Measurements from ENCODE around the gene SLC7A6.
"Not testable (repeated sequence)": the region's sequence is repeated elsewhere in the genome, so short reads cannot be mapped to it uniquely, and the experiment has no call there.

The SLC7A6 gene

GRCh38 chr16:68287276-68288251, 23.2 kb downstream of the SLC7A6 start:
- Histone ChIP-seq H3K9me3 (ENCODE audit: low read depth, low read length) (no peaks in the 10 kb centered on the region), H3K27ac (no peak overlapping the region), H3K36me3 (ENCODE audit: insufficient read depth, low read length) (no peaks in the 10 kb centered on the region; the same call in 1 of the 2 replicates), H3K9ac (ENCODE audit: insufficient read length) (no peak overlapping the region), H3K4me3 (no peak overlapping the region)
- TF ChIP-seq FOXP2 (optimal IDR thresholded peaks at IDR 0.05; ENCODE audit: control extremely low read depth, extremely low read length, insufficient read depth) (no peak), EZH2 (IDR thresholded peaks at IDR 0.05) (no peak), POLR2AphosphoS5 (IDR thresholded peaks at IDR 0.05; ENCODE audit: borderline replicate concordance, low read depth, low read length) (no peak)
- no peak for DNase-seq (ENCODE audit: low read depth, low spot score)

- H3K9me3 ChIP-seq (ENCODE audit: low read depth, low read length): no peaks in the 10 kb centered on the region
- no peaks in the 10 kb centered on the region; the same call in 1 of the 2 replicates for H3K36me3 ChIP-seq (ENCODE audit: insufficient read depth, low read length)
- no peak overlapping the region for H3K27ac ChIP-seq
Measured at GRCh38 chr16:68288252-68288650, 23.9 kb downstream of the SLC7A6 start.

GRCh38 chr16:68288796-68289195, 24.5 kb downstream of the SLC7A6 start:
- H3K27ac ChIP-seq; H3K36me3 ChIP-seq (ENCODE audit: insufficient read depth, low read length); H3K9me3 ChIP-seq (ENCODE audit: low read depth, low read length); H3K9ac ChIP-seq (ENCODE audit: insufficient read length); DNase-seq (ENCODE audit: low read depth, low spot score); H3K4me3 ChIP-seq: not testable (repeated sequence)

More at GRCh38 chr16:68288252-68288650, 23.9 kb downstream of the SLC7A6 start:
- no peak for DNase-seq (ENCODE audit: low read depth, low spot score)
- Histone ChIP-seq H3K9ac (ENCODE audit: insufficient read length) (no peak overlapping the region), H3K4me3 (no peak overlapping the region)
- TF ChIP-seq POLR2AphosphoS5 (IDR thresholded peaks at IDR 0.05; ENCODE audit: borderline replicate concordance, low read depth, low read length): no peak
- TF ChIP-seq FOXP2 (optimal IDR thresholded peaks at IDR 0.05; ENCODE audit: control extremely low read depth, extremely low read length, insufficient read depth): no peak

GRCh38 chr16:68289202-68289601, 24.9 kb downstream of the SLC7A6 start:
- H3K36me3 ChIP-seq (ENCODE audit: insufficient read depth, low read length): no peaks in the 10 kb centered on the region; the same call in 1 of the 2 replicates
- no peaks in the 10 kb centered on the region for H3K9me3 ChIP-seq (ENCODE audit: low read depth, low read length)
- no peak for DNase-seq (ENCODE audit: low read depth, low spot score)
- H3K27ac ChIP-seq: no peak overlapping the region
- no peak overlapping the region for H3K4me3 ChIP-seq
- no peak overlapping the region for H3K9ac ChIP-seq (ENCODE audit: insufficient read length)
- TF ChIP-seq POLR2AphosphoS5 (IDR thresholded peaks at IDR 0.05; ENCODE audit: borderline replicate concordance, low read depth, low read length) (no peak), FOXP2 (optimal IDR thresholded peaks at IDR 0.05; ENCODE audit: control extremely low read depth, extremely low read length, insufficient read depth) (no peak), EZH2 (IDR thresholded peaks at IDR 0.05) (no peak)

GRCh38 chr16:68289621-68290329, 25.4 kb downstream of the SLC7A6 start:
- no peak overlapping the region for H3K9ac ChIP-seq (ENCODE audit: insufficient read length)
- no peak overlapping the region for H3K27ac ChIP-seq
- no peaks in the 10 kb centered on the region; the same call in 1 of the 2 replicates for H3K36me3 ChIP-seq (ENCODE audit: insufficient read depth, low read length)
- DNase-seq (ENCODE audit: low read depth, low spot score): no peak
- no peaks in the 10 kb centered on the region for H3K9me3 ChIP-seq (ENCODE audit: low read depth, low read length)
- no peak overlapping the region for H3K4me3 ChIP-seq
- TF ChIP-seq POLR2AphosphoS5 (IDR thresholded peaks at IDR 0.05; ENCODE audit: borderline replicate concordance, low read depth, low read length) (no peak), EZH2 (IDR thresholded peaks at IDR 0.05) (no peak), FOXP2 (optimal IDR thresholded peaks at IDR 0.05; ENCODE audit: control extremely low read depth, extremely low read length, insufficient read depth) (no peak)

GRCh38 chr16:68290450-68290849, 26.1 kb downstream of the SLC7A6 start:
- TF ChIP-seq EZH2 (IDR thresholded peaks at IDR 0.05): no peak
- no peak for DNase-seq (ENCODE audit: low read depth, low spot score)
- Histone ChIP-seq H3K9me3 (ENCODE audit: low read depth, low read length) (no peaks in the 10 kb centered on the region), H3K4me3 (no peak overlapping the region), H3K36me3 (ENCODE audit: insufficient read depth, low read length) (no peaks in the 10 kb centered on the region; the same call in 1 of the 2 replicates), H3K27ac (no peak overlapping the region), H3K9ac (ENCODE audit: insufficient read length) (no peak overlapping the region)

- no peak overlapping the region for H3K4me3 ChIP-seq
- H3K36me3 ChIP-seq (ENCODE audit: insufficient read depth, low read length): no peaks in the 10 kb centered on the region; the same call in 1 of the 2 replicates
- TF ChIP-seq EZH2 (IDR thresholded peaks at IDR 0.05) (no peak), POLR2AphosphoS5 (IDR thresholded peaks at IDR 0.05; ENCODE audit: borderline replicate concordance, low read depth, low read length) (no peak), FOXP2 (optimal IDR thresholded peaks at IDR 0.05; ENCODE audit: control extremely low read depth, extremely low read length, insufficient read depth) (no peak)
- H3K9ac ChIP-seq (ENCODE audit: insufficient read length): no peak overlapping the region
- no peaks in the 10 kb centered on the region for H3K9me3 ChIP-seq (ENCODE audit: low read depth, low read length)
- DNase-seq (ENCODE audit: low read depth, low spot score): no peak
- no peak overlapping the region for H3K27ac ChIP-seq
Measured at GRCh38 chr16:68291227-68291626, 26.9 kb downstream of the SLC7A6 start.

- TF ChIP-seq POLR2AphosphoS5 (IDR thresholded peaks at IDR 0.05; ENCODE audit: borderline replicate concordance, low read depth, low read length) (no peak), EZH2 (IDR thresholded peaks at IDR 0.05) (no peak), FOXP2 (optimal IDR thresholded peaks at IDR 0.05; ENCODE audit: control extremely low read depth, extremely low read length, insufficient read depth) (no peak)
- Histone ChIP-seq H3K36me3 (ENCODE audit: insufficient read depth, low read length) (no peaks in the 10 kb centered on the region; the same call in 1 of the 2 replicates), H3K4me3 (no peak overlapping the region), H3K9ac (ENCODE audit: insufficient read length) (no peak overlapping the region), H3K9me3 (ENCODE audit: low read depth, low read length) (no peaks in the 10 kb centered on the region), H3K27ac (no peak overlapping the region)
- no peak for DNase-seq (ENCODE audit: low read depth, low spot score)
Measured at GRCh38 chr16:68292425-68292824, 28.1 kb downstream of the SLC7A6 start.
